22Rv1 (cell line): ENCODE measurements around the gene BAIAP3.

Experiments used
- H3K27ac ChIP-seq: fragments of 450-650 bp; 2 replicates; pipeline ENCODE4 v1.5.1; 2017
- ZFX ChIP-seq: fragments of 450-650 bp; IDR thresholded peaks from 2 replicates; pipeline ENCODE4 v1.6.1; 2017; ENCODE audit warnings: antibody characterized with exemption, borderline replicate concordance
- TF ChIP-seq, protein P1 (sequence below): fragments of 450-650 bp; IDR thresholded peaks from 2 replicates; pipeline ENCODE4 v1.5.1; 2017; ENCODE audit warnings: mild to moderate bottlenecking

The BAIAP3 gene

DNA sequence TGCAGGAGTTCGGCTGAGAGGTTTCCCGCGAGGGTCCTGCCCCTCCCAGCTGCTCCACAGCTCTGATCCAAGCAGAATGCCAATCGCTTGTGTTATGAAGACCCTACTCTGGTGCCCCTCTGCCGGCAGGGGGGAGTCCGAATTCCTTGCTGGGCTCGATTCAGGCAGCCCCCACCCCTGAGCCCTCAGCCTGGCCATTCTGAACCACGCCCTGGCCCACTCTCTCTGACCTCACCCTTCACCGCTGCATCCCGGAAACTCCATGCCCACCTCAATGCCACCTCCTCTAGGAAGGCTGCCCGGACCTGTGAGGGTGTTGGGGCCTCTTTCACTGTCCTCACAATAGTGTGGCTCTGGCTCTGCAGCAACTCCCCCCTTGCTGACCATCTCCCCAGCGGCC, 31.9 kb upstream of the BAIAP3 start:
- no peak overlapping the region for H3K27ac ChIP-seq
- TF ChIP-seq, protein P1, sequence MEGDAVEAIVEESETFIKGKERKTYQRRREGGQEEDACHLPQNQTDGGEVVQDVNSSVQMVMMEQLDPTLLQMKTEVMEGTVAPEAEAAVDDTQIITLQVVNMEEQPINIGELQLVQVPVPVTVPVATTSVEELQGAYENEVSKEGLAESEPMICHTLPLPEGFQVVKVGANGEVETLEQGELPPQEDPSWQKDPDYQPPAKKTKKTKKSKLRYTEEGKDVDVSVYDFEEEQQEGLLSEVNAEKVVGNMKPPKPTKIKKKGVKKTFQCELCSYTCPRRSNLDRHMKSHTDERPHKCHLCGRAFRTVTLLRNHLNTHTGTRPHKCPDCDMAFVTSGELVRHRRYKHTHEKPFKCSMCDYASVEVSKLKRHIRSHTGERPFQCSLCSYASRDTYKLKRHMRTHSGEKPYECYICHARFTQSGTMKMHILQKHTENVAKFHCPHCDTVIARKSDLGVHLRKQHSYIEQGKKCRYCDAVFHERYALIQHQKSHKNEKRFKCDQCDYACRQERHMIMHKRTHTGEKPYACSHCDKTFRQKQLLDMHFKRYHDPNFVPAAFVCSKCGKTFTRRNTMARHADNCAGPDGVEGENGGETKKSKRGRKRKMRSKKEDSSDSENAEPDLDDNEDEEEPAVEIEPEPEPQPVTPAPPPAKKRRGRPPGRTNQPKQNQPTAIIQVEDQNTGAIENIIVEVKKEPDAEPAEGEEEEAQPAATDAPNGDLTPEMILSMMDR, result no peak
- TF ChIP-seq ZFX, result no peak

- TF ChIP-seq ZFX, result no peak
- TF ChIP-seq, protein P1, result no peak
- H3K27ac ChIP-seq, result no peak overlapping the region
These were observed 27.6 kb upstream of the BAIAP3 start for GRCh38 chr16:1305823-1306222.

GRCh38 chr16:1306334-1306733, 27.1 kb upstream of the BAIAP3 start:
- no peak overlapping the region for H3K27ac ChIP-seq
- TF ChIP-seq, protein P1, result no peak
- TF ChIP-seq ZFX, result no peak

DNA sequence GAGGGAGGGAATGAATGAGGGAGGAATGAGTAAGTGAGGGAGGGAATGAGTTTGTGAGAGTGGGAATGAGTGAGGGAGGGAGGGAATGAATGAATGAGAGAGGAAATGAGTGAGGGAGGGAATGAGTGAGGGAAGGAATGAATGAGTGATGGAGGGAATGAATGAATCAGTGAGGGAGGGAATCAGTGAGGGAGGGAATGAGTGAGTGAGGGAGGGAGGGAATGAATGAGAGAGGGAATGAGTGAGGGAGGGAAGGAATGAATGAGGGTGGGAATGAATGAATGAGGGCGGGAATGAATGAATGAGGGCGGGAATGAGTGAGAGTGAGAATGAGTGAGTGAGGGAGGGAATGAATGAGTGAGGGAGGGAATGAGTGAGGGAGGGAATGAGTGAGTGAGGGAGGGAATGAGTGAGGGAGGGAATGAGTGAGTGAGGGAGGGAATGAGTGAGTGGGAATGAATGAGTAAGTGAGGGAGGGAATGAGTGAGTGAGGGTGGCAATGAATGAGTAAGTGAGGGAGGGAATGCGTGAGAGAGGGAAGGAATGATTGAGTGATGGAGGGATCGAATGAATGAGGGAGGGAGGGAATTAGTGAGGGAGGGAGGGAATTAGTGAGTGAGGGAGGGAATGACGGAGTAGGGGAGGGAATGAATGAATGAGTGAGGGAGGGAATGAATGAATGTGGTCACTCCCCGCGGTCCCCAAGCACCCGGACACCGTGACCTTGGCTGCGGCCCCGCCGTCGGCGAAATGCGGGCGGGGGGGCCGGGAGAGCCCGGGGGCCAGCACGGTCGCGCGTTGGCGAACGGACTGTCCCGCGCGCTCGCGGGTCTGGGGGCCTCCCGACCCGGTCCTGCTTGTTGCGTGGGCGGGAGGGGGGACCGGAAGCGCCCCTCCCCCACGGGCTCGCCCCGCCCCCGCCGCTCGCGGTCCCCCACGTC, 25.1 kb upstream of the BAIAP3 start:
- peak overlapping the region; percentile 95 for H3K27ac ChIP-seq
- TF ChIP-seq ZFX, result no peak

DNA sequence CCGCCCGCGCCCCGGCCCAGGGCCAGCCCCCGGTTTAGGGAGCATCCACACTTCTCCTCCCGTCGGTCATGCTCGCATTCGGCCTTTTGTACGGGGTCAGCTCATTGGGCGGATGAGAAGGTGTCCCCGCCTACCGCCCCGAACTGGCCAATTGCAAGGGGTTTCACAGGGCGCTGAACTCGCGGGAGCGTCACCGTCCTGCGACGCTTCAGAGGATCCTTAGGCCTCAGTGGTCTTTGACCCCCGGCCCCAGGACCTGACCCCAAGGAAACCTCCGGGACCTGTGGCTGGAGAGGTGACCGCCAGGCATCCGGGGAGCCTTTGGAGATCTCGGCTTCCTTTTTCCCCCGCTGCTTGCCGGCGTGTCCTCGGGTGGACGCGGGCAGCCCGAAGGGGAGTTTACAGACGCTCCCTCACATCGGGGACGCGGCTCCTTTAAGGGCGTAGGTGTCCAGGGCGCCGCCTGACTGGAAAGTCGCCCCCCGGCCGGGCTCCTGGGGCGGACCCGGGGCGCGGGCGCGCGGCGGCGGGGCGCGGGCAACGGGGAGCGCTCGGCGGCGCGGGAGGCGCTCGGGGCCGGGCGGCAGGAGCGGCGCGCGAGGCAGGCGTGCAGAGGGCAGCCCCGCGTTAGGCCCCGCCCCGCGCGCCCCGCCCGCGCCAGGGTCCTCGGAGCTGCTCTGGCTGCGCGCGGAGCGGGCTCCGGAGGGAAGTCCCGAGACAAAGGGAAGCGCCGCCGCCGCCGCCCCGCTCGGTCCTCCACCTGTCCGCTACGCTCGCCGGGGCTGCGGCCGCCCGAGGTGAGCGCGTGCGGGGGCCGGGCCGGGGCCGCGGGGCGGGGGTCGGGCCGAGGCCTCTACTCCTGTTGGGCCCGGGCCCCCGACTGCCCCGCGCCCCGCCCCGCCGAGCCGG, 24.2 kb upstream of the BAIAP3 start, which contains the start of gene UBE2I:
Gene UBE2I (plus strand): TSS at position 660 of the 909 bp plus-strand sequence. CDS start 4,395 bp downstream, outside the sequence.
- TF ChIP-seq ZFX, result peak; percentile 99
- TF ChIP-seq, protein P1, result no peak
- peak within 1 kb of the TSS; percentile 95 for H3K27ac ChIP-seq

DNA sequence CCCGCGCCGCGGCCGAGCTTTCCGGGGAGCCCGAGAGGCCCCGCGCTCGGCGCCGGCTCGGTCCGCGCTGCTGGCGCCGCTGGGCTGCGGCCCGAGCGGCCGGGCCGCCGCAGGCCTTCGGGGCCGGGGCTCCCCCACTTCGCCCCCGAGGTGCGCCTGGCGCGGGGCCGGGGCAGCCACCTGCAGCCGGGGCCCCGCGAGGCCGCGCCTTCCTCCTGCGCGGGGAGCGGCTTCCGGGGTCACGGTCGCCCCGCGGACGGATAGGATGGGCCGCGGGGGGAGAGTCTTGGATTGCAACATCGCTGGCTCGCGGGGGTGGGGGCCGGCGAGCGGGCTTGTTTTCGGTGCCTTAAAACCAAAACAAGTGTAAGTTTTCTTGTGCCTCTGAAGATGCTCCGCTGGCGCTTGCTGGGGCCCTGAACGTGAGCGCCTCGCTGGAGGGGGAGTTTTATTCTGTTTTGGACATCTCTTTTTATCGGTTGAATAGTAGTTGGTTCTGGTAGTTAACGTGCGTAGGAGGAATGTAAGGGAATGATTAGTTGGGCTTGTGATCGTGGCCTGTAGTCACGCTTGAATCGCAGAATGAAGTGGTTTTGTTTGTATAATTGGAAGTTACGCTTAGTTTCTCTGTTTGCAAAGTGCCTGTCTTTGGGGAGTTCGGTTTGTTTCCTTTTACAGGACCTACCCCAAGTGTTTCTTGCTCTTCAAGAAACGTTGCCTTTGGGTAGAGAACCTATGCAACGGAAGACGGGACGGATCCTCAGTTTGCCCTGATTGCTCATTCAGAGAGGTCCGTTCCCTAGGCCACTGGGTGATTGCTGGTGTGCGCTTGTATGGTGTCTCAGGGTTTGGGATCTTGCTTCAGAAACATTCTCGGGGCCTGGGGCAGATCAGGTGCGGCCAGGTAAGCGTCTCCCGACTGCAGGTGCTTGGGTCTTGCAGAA, 23.3 kb upstream of the BAIAP3 start:
- no peak for TF ChIP-seq ZFX
- TF ChIP-seq, protein P1, result no peak
- H3K27ac ChIP-seq, result peak overlapping the region; percentile 95
